Large intestine (tissue), 3 donors: ENCODE data around the gene AFF3. TPM values are rescaled to one million over a fixed set of nuclear protein-coding genes. Genes with fewer than 3 reads are reported as not detected.
"Not testable (repeated sequence)": the region's sequence is repeated elsewhere in the genome, so short reads cannot be mapped to it uniquely, and the experiment has no call there.

ENCODE experiments used
- DNase-seq, 2 donors: peaks; one replicate each; pipeline versions ENCODE4 v3.0.0 to v3.0.0-alpha.2; 2013
- H3K27ac ChIP-seq: one replicate; pipeline ENCODE4 v1.5.1; 2013; ENCODE audit warnings: low read length
- H3K27me3 ChIP-seq: 2 replicates; pipeline ENCODE4 v1.6.1; 2013; ENCODE audit warnings: low read length; ENCODE audit not compliant: control insufficient read depth, insufficient read depth
- H3K36me3 ChIP-seq: 2 replicates; pipeline ENCODE4 v1.6.1; 2013; ENCODE audit warnings: low read length; ENCODE audit not compliant: control insufficient read depth, insufficient read depth
- H3K4me1 ChIP-seq: one replicate; pipeline ENCODE4 v1.6.1; 2013; ENCODE audit warnings: low read length; ENCODE audit not compliant: control insufficient read depth, insufficient read depth
- H3K4me3 ChIP-seq: one replicate; pipeline ENCODE4 v1.5.1; 2013; ENCODE audit warnings: low read length
- H3K9me3 ChIP-seq: one replicate; pipeline ENCODE4 v1.6.1; 2013; ENCODE audit warnings: mild to moderate bottlenecking, low read depth, low read length, moderate library complexity; ENCODE audit not compliant: control insufficient read depth
- WGBS: methylation state at CpG from one replicate; pipeline ENCODE4 v1.1.5; 2013; ENCODE audit warnings: low lambda C conversion rate; ENCODE audit not compliant: insufficient coverage; 5-methylcytosine and 5-hydroxymethylcytosine counted together
- polyA plus RNA-seq: library from polyadenylated mRNA; unstranded; fragments of 120-200 nt; gene quantifications from one replicate; pipeline ENCODE4 v1.2.1, GENCODE V29; 2013

Gene AFF3
- polyA plus RNA-seq, 1 donor: 4.8 TPM

GRCh38 chr2:100126897-100127401 is 15.4 kb downstream of the AFF3 start:
- H3K27ac ChIP-seq: no peak overlapping the region
- H3K4me3 ChIP-seq: no peak overlapping the region
- no peaks in the 10 kb centered on the region for H3K27me3 ChIP-seq
- no CpG with 5 or more reads among the region's 4 CpGs for WGBS
- no peak for DNase-seq
- no peaks in the 10 kb centered on the region for H3K4me1 ChIP-seq
- H3K36me3 ChIP-seq: no peaks in the 10 kb centered on the region
- H3K9me3 ChIP-seq: no peaks in the 10 kb centered on the region

GRCh38 chr2:100126201-100126600 is 16.2 kb downstream of the AFF3 start:
- Histone ChIP-seq H3K4me3 (no peak overlapping the region), H3K9me3 (no peaks in the 10 kb centered on the region), H3K27me3 (no peaks in the 10 kb centered on the region), H3K4me1 (no peaks in the 10 kb centered on the region), H3K36me3 (no peaks in the 10 kb centered on the region), H3K27ac (no peak overlapping the region)
- WGBS: 80% methylated on average over 1 of the region's 8 CpGs
- DNase-seq: no peak

- DNase-seq: no peak
- no CpG with 5 or more reads among the region's 2 CpGs for WGBS
- H3K27me3 ChIP-seq: no peaks in the 10 kb centered on the region
- H3K4me1 ChIP-seq: no peaks in the 10 kb centered on the region
- H3K9me3 ChIP-seq: no peaks in the 10 kb centered on the region
- H3K27ac ChIP-seq: no peak overlapping the region
- no peaks in the 10 kb centered on the region for H3K36me3 ChIP-seq
- H3K4me3 ChIP-seq: no peak overlapping the region
Measured at GRCh38 chr2:100125626-100126025, 16.8 kb downstream of the AFF3 start.

- 100% methylated on average over 1 of the region's 1 CpG for WGBS
- no peak for DNase-seq
- Histone ChIP-seq H3K36me3 (no peaks in the 10 kb centered on the region), H3K4me1 (no peaks in the 10 kb centered on the region), H3K27ac (no peak overlapping the region), H3K4me3 (no peak overlapping the region), H3K9me3 (no peaks in the 10 kb centered on the region), H3K27me3 (no peaks in the 10 kb centered on the region)
Measured at GRCh38 chr2:100124761-100125160, 17.6 kb downstream of the AFF3 start.

- no CpG with 5 or more reads among the region's 4 CpGs for WGBS
- DNase-seq: no peak
- no peaks in the 10 kb centered on the region for H3K4me1 ChIP-seq
- H3K27me3 ChIP-seq: no peaks in the 10 kb centered on the region
- no peaks in the 10 kb centered on the region for H3K36me3 ChIP-seq
- H3K4me3 ChIP-seq: no peak overlapping the region
- no peaks in the 10 kb centered on the region for H3K9me3 ChIP-seq
- no peak overlapping the region for H3K27ac ChIP-seq
Measured at GRCh38 chr2:100121124-100121718, 21.2 kb downstream of the AFF3 start.

- no peak for DNase-seq
- Histone ChIP-seq H3K9me3 (no peaks in the 10 kb centered on the region), H3K4me3 (no peak overlapping the region), H3K36me3 (no peaks in the 10 kb centered on the region), H3K27me3 (no peaks in the 10 kb centered on the region), H3K4me1 (no peaks in the 10 kb centered on the region), H3K27ac (no peak overlapping the region)
- WGBS: no CpG with 5 or more reads among the region's 1 CpG
Measured at GRCh38 chr2:100119235-100119634, 23.2 kb downstream of the AFF3 start.

GRCh38 chr2:100113990-100114433 is 28.4 kb downstream of the AFF3 start:
- Histone ChIP-seq H3K27ac (no peak overlapping the region), H3K9me3 (no peaks in the 10 kb centered on the region), H3K4me1 (no peaks in the 10 kb centered on the region), H3K27me3 (peaks cover 15% of the 10 kb centered on the region), H3K36me3 (no peaks in the 10 kb centered on the region), H3K4me3 (no peak overlapping the region)
- no peak for DNase-seq
- WGBS: no CpG with 5 or more reads among the region's 2 CpGs

GRCh38 chr2:100110614-100111000 is 31.8 kb downstream of the AFF3 start:
- no peaks in the 10 kb centered on the region for H3K9me3 ChIP-seq
- peaks cover 4% of the 10 kb centered on the region for H3K4me1 ChIP-seq
- H3K4me3 ChIP-seq: no peak overlapping the region
- DNase-seq: no peak
- no CpG with 5 or more reads among the region's 2 CpGs for WGBS
- no peaks in the 10 kb centered on the region for H3K36me3 ChIP-seq
- H3K27me3 ChIP-seq: peaks cover 39% of the 10 kb centered on the region
- no peak overlapping the region for H3K27ac ChIP-seq

- Histone ChIP-seq H3K27ac (no peak overlapping the region), H3K9me3 (no peaks in the 10 kb centered on the region), H3K36me3 (no peaks in the 10 kb centered on the region), H3K4me3 (no peak overlapping the region), H3K27me3 (peaks cover 44% of the 10 kb centered on the region), H3K4me1 (peaks cover 8% of the 10 kb centered on the region)
- DNase-seq: no peak
- WGBS: no CpG with 5 or more reads among the region's 6 CpGs
Measured at GRCh38 chr2:100109986-100110613, 32.3 kb downstream of the AFF3 start.

- H3K4me1 ChIP-seq, H3K9me3 ChIP-seq, H3K36me3 ChIP-seq, H3K4me3 ChIP-seq, H3K27ac ChIP-seq, DNase-seq: not testable (repeated sequence)
- peaks cover 44% of the 10 kb centered on the region for H3K27me3 ChIP-seq
- no CpG with 5 or more reads among the region's 3 CpGs for WGBS
Measured at GRCh38 chr2:100108648-100109020, 33.8 kb downstream of the AFF3 start.
